ENCODE data around the gene UGT1A6. TPM values are rescaled to one million over a fixed set of nuclear protein-coding genes. Genes with fewer than 3 reads are reported as not detected.
"Not testable (repeated sequence)": the region's sequence is repeated elsewhere in the genome, so short reads cannot be mapped to it uniquely, and the experiment has no call there.

The UGT1A6 gene
- polyA plus RNA-seq, 1 of the 3 experiments (the other 2 are of a cell fraction), result not detected

- no peak for TF ChIP-seq USF2 (IDR thresholded peaks at IDR 0.05; ENCODE audit: borderline replicate concordance, low read depth, low read length)
These were observed 37.6 kb upstream of the UGT1A6 start (continued) for GRCh38 chr2:233655043-233655442.

GRCh38 chr2:233655943-233656342, 36.7 kb upstream of the UGT1A6 start:
- POLR2A ChIA-PET, H3K9me2 ChIP-seq: not testable (repeated sequence)
- WGBS (ENCODE audit: low lambda C conversion rate), result 70% methylated on average over 3 of the region's 3 CpGs

GRCh38 chr2:233656443-233656842, 36.2 kb upstream of the UGT1A6 start:
- no peaks in the 10 kb centered on the region for H3K9me2 ChIP-seq
- no peaks in the 10 kb centered on the region for H3K9me3 ChIP-seq
- H3K4me2 ChIP-seq, result no peak overlapping the region
- no peaks in the 10 kb centered on the region for H3K79me2 ChIP-seq (ENCODE audit: insufficient read depth)
- DNase-seq, result no peak
- no peak overlapping the region for H3K27ac ChIP-seq (ENCODE audit: low read depth in 2 of 2, low read length in 1 of 2)
- no peaks in the 10 kb centered on the region for H3K27me3 ChIP-seq (ENCODE audit: insufficient read depth)
- H3K4me1 ChIP-seq (ENCODE audit: control insufficient read depth in 1 of 2, insufficient read depth in 2 of 2, low read depth in 1 of 2, low read length in 1 of 2), result no peaks in the 10 kb centered on the region
- H3K36me3 ChIP-seq (replicated peaks in 1 of 2; ENCODE audit: control insufficient read depth in 1 of 2, insufficient read depth in 2 of 2, low read length in 1 of 2), result no peaks in the 10 kb centered on the region
- WGBS (ENCODE audit: low lambda C conversion rate), result 71% methylated on average over 10 of the region's 10 CpGs
- no peaks in the 10 kb centered on the region for H4K20me1 ChIP-seq (ENCODE audit: insufficient read depth)
- TF ChIP-seq MXI1 (IDR thresholded peaks at IDR 0.05; ENCODE audit: low read depth, low read length), result no peak
- TF ChIP-seq REST (IDR thresholded peaks at IDR 0.05; ENCODE audit: low read depth, low read length), result no peak
- no peak for TF ChIP-seq YY1 (IDR thresholded peaks at IDR 0.05; ENCODE audit: low read depth)
- no peak for TF ChIP-seq TCF12 (IDR thresholded peaks at IDR 0.05)
- TF ChIP-seq JUND (IDR thresholded peaks at IDR 0.05), result no peak
- TF ChIP-seq RXRA (IDR thresholded peaks at IDR 0.05; ENCODE audit: borderline replicate concordance, low read depth), result no peak
- TF ChIP-seq RAD21 (IDR thresholded peaks at IDR 0.05; ENCODE audit: low read length), result no peak
- no peak for TF ChIP-seq MEF2A (IDR thresholded peaks at IDR 0.05; ENCODE audit: borderline replicate concordance, low read depth)
- TF ChIP-seq PBX3 (IDR thresholded peaks at IDR 0.05), result no peak
- TF ChIP-seq EZH2phosphoT487 (IDR thresholded peaks at IDR 0.05; ENCODE audit: borderline replicate concordance, low read depth), result no peak
- TF ChIP-seq FOSL2 (IDR thresholded peaks at IDR 0.05; ENCODE audit: borderline replicate concordance, low read depth), result no peak
- no peak for TF ChIP-seq FOXM1 (IDR thresholded peaks at IDR 0.05; ENCODE audit: low read depth)
- TF ChIP-seq SMC3 (IDR thresholded peaks at IDR 0.05; ENCODE audit: low read depth, low read length), result no peak
- no peak for TF ChIP-seq CTCF (IDR thresholded peaks at IDR 0.05)
- no peak for TF ChIP-seq GATA2 (CRISPR knock-in tag; IDR thresholded peaks at IDR 0.05)
- TF ChIP-seq USF1 (IDR thresholded peaks at IDR 0.05; ENCODE audit: borderline replicate concordance, low read depth), result no peak
- TF ChIP-seq SIN3A (IDR thresholded peaks at IDR 0.05; ENCODE audit: borderline replicate concordance, low read depth, low read length), result no peak
- CTCF ChIA-PET, result no interaction called here
- H3K9ac ChIP-seq, result no peak overlapping the region
- no peak overlapping the region for H3K4me3 ChIP-seq (ENCODE audit: low read depth in 2 of 2, low read length in 1 of 2)
- H2AFZ ChIP-seq (ENCODE audit: low read depth), result no peak overlapping the region
- H3F3A ChIP-seq (replicated peaks; ENCODE audit: insufficient read depth), result no peaks in the 10 kb centered on the region
- POLR2A ChIA-PET, result no interaction called here

More at GRCh38 chr2:233655943-233656342, 36.7 kb upstream of the UGT1A6 start:
- H3F3A ChIP-seq (replicated peaks; ENCODE audit: insufficient read depth); H2AFZ ChIP-seq (ENCODE audit: low read depth); H3K4me2 ChIP-seq; CTCF ChIA-PET; H3K4me3 ChIP-seq (ENCODE audit: low read depth in 2 of 2, low read length in 1 of 2); H3K27me3 ChIP-seq (ENCODE audit: insufficient read depth); H3K4me1 ChIP-seq (ENCODE audit: control insufficient read depth in 1 of 2, insufficient read depth in 2 of 2, low read depth in 1 of 2, low read length in 1 of 2); H3K9me3 ChIP-seq; H3K27ac ChIP-seq (ENCODE audit: low read depth in 2 of 2, low read length in 1 of 2); DNase-seq; H4K20me1 ChIP-seq (ENCODE audit: insufficient read depth); H3K9ac ChIP-seq; H3K79me2 ChIP-seq (ENCODE audit: insufficient read depth); H3K36me3 ChIP-seq (replicated peaks in 1 of 2; ENCODE audit: control insufficient read depth in 1 of 2, insufficient read depth in 2 of 2, low read length in 1 of 2): not testable (repeated sequence)

All from SK-N-SH (cell line).